ENCODE measurements around the gene BMP7.

BMP7 gene

GRCh38 chr20:57188576-57189079 lies 77.8 kb downstream of the BMP7 start:
- DNase-seq: no peak

- no peak for DNase-seq
Observed at GRCh38 chr20:57188056-57188455, 78.4 kb downstream of the BMP7 start.

GRCh38 chr20:57187068-57187634 lies 79.3 kb downstream of the BMP7 start:
- no peak for DNase-seq

- DNase-seq: no peak
Observed at GRCh38 chr20:57186192-57186591, 80.2 kb downstream of the BMP7 start.

- DNase-seq: no peak
Observed at GRCh38 chr20:57185188-57185743, 81.2 kb downstream of the BMP7 start.

GRCh38 chr20:57183457-57184009 lies 82.9 kb downstream of the BMP7 start:
- DNase-seq: no peak

GRCh38 chr20:57181639-57182038 lies 84.8 kb downstream of the BMP7 start:
- DNase-seq: no peak

GRCh38 chr20:57180954-57181353 lies 85.5 kb downstream of the BMP7 start:
- no peak for DNase-seq

GRCh38 chr20:57180387-57180786 lies 86.1 kb downstream of the BMP7 start:
- no peak for DNase-seq

GRCh38 chr20:57179265-57179664 lies 87.2 kb downstream of the BMP7 start:
- DNase-seq: no peak

GRCh38 chr20:57178582-57179111 lies 87.8 kb downstream of the BMP7 start:
- no peak for DNase-seq

GRCh38 chr20:57177636-57178280 lies 88.7 kb downstream of the BMP7 start:
- DNase-seq: no peak

- no peak for DNase-seq
Observed at GRCh38 chr20:57176842-57177241, 89.6 kb downstream of the BMP7 start.

GRCh38 chr20:57175397-57176010 lies 90.9 kb downstream of the BMP7 start:
- DNase-seq: no peak

GRCh38 chr20:57174737-57175136 lies 91.7 kb downstream of the BMP7 start:
- no peak for DNase-seq

- DNase-seq: no peak
Observed at GRCh38 chr20:57173986-57174385, 92.5 kb downstream of the BMP7 start.

GRCh38 chr20:57173041-57173440 lies 93.4 kb downstream of the BMP7 start:
- no peak for DNase-seq

- DNase-seq: no peak
Observed at GRCh38 chr20:57170343-57170742, 96.1 kb downstream of the BMP7 start.

- DNase-seq: no peak
Observed at GRCh38 chr20:57169162-57169561, 97.3 kb downstream of the BMP7 start.

- DNase-seq: no peak
Observed at GRCh38 chr20:57167971-57168701, 98.3 kb downstream of the BMP7 start.

GRCh38 chr20:57167292-57167655 lies 99.2 kb downstream of the BMP7 start:
- DNase-seq: no peak

GRCh38 chr20:57166568-57167291 lies 99.7 kb downstream of the BMP7 start:
- no peak for DNase-seq

Data from NCI-H524 (cell line).